ENCODE data around the gene MEF2C.

- TF ChIP-seq CTCF (IDR thresholded peaks at IDR 0.05) (no peak), POLR2A (IDR thresholded peaks at IDR 0.05) (no peak), EP300 (IDR thresholded peaks at IDR 0.05; ENCODE audit: low read depth) (no peak), POLR2AphosphoS5 (IDR thresholded peaks at IDR 0.05) (no peak)
Observed at GRCh38 chr5:88838500-88838899, 44.5 kb downstream of the MEF2C start.
